Dermis blood vessel endothelial cell (primary cell): Measurements from ENCODE around the gene FBXO11. TPM values are rescaled to one million over a fixed set of nuclear protein-coding genes. Genes with fewer than 3 reads are reported as not detected.
"Not testable (repeated sequence)": the region's sequence is repeated elsewhere in the genome, so short reads cannot be mapped to it uniquely, and the experiment has no call there.

Experiments
- DNase-seq: peaks from one replicate; pipeline ENCODE4 v3.0.0; 2010
- total RNA-seq: library from RNA; depleted of rRNA; stranded (reverse); fragments of >200 nt; gene quantifications from 2 replicates; pipeline ENCODE4 v1.2.3, GENCODE V29; 2014

FBXO11 gene
- total RNA-seq, 1 donor from 2014 or later = 55.1 TPM

GRCh38 chr2:47897883-47898731, 8.2 kb downstream of the FBXO11 start:
- peak; percentile 39 for DNase-seq

DNA sequence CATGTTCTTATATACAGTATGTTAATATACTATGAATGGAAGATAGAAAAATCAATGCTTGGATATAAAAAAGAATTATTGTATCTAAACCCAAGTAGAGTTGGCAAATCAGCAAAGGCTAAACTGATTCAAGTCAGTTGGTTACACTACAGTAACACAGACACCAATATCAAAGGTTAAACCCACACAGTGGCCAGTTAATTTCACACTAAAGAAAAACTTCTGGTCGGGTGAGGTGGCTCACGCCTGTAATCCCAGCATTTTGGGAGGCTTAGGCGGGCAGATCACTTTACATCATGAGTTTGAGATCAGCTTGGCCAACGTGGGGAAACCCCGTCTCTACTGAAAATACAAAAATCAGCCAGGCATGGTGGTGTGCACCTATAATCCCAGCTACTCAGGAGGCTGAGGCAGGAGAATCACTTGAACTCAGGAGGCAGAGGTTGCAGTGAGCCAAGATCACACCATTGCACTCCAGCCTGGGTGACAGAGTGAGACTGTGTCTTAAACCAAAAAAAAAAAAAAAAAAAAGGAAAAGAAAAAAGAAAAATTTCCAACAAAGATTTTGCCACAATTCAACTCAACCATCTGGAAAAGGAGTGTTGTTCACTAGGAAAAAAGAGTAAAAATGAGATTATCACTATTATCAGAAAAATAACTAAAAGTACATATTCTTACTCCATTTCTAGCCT, 9.0 kb downstream of the FBXO11 start:
- not testable (repeated sequence) for DNase-seq

DNA sequence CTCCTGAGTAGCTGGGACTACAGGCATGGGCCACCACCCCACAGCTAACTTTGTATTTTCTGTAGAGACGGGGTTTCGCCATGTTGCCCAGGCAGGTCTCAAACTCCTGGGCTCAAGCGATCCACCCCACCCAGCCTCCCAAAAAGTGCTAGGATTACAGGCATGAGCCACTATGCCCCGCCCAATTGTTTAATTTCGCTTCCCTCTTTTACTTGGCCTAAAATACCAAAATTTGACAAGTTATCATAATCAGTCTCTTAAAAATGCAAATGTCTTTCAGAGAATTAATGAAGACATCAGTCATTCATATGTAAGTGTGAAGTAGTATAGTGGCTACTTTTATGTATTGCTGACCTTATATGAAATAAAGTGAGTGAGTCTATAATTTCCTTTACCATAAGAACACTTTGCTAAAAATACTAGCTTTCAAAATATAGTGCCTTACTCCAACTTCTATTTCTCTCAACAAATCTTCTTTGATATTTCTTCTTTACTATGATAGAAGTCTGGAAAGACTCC, 9.8 kb downstream of the FBXO11 start:
- no peak for DNase-seq

DNA sequence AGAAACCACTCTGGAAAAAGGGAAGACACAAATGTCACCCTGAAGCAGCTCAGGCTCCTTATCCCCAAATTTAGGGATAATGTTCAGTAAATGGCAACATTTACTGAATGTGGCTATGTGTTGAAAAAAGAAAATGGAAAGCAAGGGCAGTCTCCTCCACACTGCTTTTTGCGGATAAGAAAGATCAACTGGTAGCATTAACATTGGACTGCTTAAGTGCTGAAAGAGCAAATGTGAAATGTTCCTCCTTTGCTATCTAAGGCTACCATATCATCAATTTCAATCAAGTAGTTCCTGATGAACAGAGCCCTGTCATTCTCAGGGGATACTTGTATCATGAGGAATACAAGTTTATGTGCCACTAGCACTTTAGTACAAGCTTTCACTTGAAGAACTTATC, 12.5 kb downstream of the FBXO11 start:
- no peak for DNase-seq

GRCh38 chr2:47892338-47892730, 14.0 kb downstream of the FBXO11 start:
- no peak for DNase-seq

- DNase-seq = no peak
These were observed 14.6 kb downstream of the FBXO11 start for GRCh38 chr2:47891369-47892337.

- DNase-seq = no peak
These were observed 15.5 kb downstream of the FBXO11 start for GRCh38 chr2:47890711-47891368.

DNA sequence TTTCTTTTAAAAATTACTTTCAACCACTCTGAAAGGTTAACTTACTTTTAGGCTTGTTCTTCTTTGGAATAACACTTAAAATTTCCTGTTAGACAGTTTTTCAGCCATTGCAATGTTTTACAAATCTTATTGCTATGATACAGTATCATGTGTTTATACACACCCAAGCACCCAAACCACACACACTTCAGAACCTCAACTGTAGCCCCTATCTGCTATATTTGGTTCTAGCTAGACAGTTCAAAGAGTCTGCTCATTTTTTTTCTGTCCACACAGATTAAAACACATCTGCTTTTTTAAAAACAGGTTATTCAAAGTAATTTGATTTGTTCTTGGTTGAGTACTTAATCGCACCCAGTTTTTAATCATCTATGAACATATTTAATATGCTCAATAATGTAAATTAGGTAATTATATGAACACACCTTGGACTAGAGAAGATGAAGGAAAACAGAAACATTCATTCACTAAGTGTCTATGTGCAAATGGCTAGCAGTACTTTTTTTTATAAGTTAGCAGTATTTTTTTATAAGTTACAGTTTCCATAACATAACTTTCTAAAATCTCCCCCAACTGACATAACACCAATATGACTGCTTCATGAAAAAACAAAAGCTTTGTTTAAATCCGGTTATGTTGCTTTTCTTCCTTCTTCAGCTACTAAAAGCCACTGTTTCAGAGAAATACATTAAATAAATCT, 17.6 kb downstream of the FBXO11 start:
- no peak for DNase-seq

- no peak for DNase-seq
These were observed 29.4 kb downstream of the FBXO11 start for GRCh38 chr2:47876912-47877311.

- DNase-seq = no peak
These were observed 33.4 kb downstream of the FBXO11 start for GRCh38 chr2:47872941-47873340.

GRCh38 chr2:47870641-47871540, 35.4 kb downstream of the FBXO11 start:
- no peak for DNase-seq

DNA sequence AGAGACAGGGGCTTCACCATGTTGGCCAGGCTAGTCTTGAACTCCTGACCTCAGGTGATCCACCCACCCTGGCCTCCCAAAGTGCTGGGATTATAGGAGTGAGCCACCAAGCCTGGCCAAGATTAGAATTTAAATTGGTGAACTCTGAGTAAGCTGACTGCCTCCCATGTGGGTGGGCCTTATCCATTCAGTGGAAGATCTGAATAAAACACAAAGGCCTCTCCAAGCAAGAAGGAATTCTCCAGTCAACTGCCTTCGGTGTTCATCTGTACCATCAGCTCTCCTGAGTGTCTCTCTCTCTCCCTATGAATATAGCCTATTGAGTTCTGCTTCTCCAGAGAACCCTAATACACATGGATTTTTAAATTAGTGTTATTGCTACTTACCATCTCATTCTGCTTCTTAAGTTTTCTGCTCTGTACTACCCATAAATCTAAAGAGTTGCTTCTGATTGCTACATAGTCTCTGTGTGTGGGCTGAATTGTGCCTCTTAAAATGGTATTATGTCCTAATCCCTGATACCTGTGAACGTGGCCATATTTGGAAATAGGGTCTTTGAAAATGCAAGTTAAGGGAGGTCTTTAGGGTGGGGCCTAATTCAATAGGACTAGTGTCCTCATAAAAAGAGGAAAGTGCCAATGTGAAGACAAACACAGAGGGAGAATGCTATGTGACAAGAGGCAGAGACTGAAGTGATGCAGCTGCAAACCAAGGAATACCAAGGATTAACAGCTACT, 36.3 kb downstream of the FBXO11 start:
- DNase-seq = peak; percentile 23

DNA sequence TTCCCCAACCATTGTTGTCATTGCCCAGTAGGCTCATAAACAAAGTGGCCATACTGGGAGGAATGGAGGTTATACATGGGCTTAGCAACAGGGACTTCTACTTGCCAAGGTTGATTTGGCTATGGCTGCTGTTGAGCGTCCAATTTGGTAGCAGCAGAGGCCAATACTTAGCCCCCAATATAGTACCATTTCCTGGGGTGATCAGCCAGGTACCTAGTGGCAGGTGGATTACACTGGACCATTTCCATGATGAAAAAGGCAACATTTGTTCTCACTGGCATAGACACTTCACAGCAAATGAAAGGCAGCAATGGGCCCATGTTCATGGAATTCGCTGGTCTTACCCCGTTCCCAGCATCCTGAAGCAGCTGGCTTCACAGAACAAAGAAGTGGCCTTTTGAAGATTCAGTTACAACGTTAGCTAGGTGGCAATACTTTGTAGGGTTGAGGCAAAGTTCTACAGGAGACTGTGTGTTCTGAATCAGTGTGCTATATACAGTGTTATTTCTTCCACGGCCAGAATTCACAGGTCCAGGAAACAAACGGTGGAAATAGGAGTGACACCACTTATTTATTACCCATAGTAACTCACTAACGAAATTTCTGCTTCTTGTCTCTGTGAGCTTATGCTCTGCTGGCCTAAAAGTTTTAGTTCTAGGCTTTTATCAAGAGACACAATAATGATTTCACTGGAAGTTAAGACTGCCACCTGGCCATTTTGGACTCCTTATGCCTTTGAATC, 37.5 kb downstream of the FBXO11 start:
- DNase-seq = peak; percentile 53

- DNase-seq = peak; percentile 97
These were observed 39.1 kb downstream of the FBXO11 start for GRCh38 chr2:47867205-47867604.

DNA sequence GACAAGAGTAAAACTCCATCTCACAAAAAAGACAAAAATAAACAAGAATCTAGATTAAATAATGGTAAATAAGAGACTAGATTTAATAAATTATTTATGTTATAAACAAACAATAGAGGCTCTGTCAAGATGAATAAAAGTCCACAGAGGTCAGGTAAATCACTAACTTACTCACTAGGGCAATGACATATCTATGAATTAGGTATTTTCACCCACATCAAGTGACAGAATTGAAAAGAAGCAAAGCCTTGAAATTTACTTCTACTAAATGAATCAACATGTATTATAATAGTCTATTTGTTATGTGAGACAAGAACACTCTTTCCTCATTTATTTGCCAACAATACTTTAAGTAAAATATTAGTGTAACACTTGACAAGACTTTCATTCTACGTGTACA, 41.7 kb downstream of the FBXO11 start:
- no peak for DNase-seq

GRCh38 chr2:47862949-47863348, 43.3 kb downstream of the FBXO11 start:
- no peak for DNase-seq

DNA sequence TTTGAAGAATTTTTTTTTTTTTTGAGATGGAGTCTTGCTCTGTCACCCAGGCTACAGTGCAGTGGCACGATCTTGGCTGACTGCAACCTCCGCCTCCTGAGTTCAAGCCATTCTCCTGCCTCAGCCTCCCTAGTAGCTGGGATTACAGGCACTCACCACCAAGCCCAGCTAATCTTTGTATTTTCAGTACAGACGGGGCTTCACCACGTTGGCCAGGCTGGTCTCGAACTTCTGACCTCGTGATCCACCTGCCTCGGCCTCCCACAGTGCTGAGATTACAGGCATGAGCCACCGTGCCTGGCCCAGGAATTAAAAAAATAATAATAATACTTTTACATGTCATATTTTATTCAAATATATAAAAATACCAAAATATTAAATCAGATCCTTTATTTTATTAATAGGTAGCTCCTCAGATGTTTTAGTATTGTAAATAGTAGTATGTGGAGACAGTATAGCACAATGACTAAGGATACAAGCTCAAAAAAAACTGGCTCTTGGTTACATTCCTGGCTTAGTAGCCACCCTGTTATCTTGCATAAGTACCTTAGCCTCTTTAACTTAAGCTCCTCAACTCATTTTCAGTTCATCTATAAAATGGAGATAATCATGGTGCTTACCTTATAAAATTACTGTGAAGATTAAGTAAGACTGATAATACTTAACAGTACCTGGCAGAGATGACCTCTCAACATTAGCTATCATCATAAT, 53.1 kb downstream of the FBXO11 start:
- not testable (repeated sequence) for DNase-seq

DNA sequence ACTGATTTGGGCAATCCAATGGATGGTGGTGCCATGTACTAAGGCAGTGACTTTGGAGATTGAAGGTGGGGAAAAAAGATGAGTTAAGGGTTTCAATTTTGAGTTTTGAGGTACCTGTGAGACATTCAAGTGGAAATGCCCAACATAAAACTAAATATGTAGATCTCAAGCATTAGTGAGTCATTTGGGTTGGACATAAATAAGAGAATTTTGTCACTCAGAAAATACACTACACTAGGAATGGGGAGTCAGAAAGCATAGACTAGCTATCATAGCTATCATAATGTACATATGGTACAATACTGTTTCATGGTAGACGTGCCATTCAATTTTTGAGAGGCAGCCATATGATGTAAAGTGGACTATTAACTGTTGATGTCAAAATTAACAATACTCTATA, 56.1 kb downstream of the FBXO11 start:
- no peak for DNase-seq
